ENCODE results near the gene PALLD. TPM values are rescaled to one million over a fixed set of nuclear protein-coding genes. Genes with fewer than 3 reads are reported as not detected.

PALLD gene
- total and polyA plus RNA-seq, 2 of the 13 experiments (the other 11 are each of a cell fraction or from before 2014, with no cell fraction given): 0.50 to 1.5 TPM

- TF ChIP-seq, protein P1, sequence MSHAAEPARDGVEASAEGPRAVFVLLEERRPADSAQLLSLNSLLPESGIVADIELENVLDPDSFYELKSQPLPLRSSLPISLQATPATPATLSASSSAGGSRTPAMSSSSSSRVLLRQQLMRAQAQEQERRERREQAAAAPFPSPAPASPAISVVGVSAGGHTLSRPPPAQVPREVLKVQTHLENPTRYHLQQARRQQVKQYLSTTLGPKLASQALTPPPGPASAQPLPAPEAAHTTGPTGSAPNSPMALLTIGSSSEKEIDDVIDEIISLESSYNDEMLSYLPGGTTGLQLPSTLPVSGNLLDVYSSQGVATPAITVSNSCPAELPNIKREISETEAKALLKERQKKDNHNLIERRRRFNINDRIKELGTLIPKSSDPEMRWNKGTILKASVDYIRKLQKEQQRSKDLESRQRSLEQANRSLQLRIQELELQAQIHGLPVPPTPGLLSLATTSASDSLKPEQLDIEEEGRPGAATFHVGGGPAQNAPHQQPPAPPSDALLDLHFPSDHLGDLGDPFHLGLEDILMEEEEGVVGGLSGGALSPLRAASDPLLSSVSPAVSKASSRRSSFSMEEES (CRISPR knock-in tag; IDR thresholded peaks at IDR 0.05): peak; percentile 55
- peak; percentile 31; the same call in 1 of the 2 replicates for TF ChIP-seq ZBTB7A (CRISPR knock-in tag; IDR thresholded peaks at IDR 0.05)
- TF ChIP-seq, protein P2, sequence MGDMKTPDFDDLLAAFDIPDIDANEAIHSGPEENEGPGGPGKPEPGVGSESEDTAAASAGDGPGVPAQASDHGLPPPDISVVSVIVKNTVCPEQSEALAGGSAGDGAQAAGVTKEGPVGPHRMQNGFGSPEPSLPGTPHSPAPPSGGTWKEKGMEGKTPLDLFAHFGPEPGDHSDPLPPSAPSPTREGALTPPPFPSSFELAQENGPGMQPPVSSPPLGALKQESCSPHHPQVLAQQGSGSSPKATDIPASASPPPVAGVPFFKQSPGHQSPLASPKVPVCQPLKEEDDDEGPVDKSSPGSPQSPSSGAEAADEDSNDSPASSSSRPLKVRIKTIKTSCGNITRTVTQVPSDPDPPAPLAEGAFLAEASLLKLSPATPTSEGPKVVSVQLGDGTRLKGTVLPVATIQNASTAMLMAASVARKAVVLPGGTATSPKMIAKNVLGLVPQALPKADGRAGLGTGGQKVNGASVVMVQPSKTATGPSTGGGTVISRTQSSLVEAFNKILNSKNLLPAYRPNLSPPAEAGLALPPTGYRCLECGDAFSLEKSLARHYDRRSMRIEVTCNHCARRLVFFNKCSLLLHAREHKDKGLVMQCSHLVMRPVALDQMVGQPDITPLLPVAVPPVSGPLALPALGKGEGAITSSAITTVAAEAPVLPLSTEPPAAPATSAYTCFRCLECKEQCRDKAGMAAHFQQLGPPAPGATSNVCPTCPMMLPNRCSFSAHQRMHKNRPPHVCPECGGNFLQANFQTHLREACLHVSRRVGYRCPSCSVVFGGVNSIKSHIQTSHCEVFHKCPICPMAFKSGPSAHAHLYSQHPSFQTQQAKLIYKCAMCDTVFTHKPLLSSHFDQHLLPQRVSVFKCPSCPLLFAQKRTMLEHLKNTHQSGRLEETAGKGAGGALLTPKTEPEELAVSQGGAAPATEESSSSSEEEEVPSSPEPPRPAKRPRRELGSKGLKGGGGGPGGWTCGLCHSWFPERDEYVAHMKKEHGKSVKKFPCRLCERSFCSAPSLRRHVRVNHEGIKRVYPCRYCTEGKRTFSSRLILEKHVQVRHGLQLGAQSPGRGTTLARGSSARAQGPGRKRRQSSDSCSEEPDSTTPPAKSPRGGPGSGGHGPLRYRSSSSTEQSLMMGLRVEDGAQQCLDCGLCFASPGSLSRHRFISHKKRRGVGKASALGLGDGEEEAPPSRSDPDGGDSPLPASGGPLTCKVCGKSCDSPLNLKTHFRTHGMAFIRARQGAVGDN (CRISPR knock-in tag; IDR thresholded peaks at IDR 0.05): peak; percentile 56
- TF ChIP-seq, protein P3, sequence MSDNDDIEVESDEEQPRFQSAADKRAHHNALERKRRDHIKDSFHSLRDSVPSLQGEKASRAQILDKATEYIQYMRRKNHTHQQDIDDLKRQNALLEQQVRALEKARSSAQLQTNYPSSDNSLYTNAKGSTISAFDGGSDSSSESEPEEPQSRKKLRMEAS (IDR thresholded peaks at IDR 0.05): peak; percentile 74
- TF ChIP-seq ZNF746 (CRISPR knock-in tag; IDR thresholded peaks at IDR 0.05): 0 out of 2 replicates have a peak, but pooled peaks have one; percentile 40
- 0 out of 2 replicates have a peak, but pooled peaks have one; percentile 5 for TF ChIP-seq FOSL2 (CRISPR knock-in tag; IDR thresholded peaks at IDR 0.05)
- TF ChIP-seq ZNF441 (CRISPR knock-in tag; IDR thresholded peaks at IDR 0.05; ENCODE audit: borderline replicate concordance): 0 out of 2 replicates have a peak, but pooled peaks have one; percentile 36
- TF ChIP-seq ZSCAN21 (CRISPR knock-in tag; IDR thresholded peaks at IDR 0.05; ENCODE audit: borderline replicate concordance): 0 out of 2 replicates have a peak, but pooled peaks have one; percentile 24
- TF ChIP-seq ZNF850 (CRISPR knock-in tag; conservative IDR thresholded peaks at IDR 0.05): no peak
- peak; percentile 49; the same call in 1 of the 2 replicates for TF ChIP-seq FOXK1 (CRISPR knock-in tag; IDR thresholded peaks at IDR 0.05; ENCODE audit: borderline replicate concordance, low read depth)
- TF ChIP-seq, protein P4, sequence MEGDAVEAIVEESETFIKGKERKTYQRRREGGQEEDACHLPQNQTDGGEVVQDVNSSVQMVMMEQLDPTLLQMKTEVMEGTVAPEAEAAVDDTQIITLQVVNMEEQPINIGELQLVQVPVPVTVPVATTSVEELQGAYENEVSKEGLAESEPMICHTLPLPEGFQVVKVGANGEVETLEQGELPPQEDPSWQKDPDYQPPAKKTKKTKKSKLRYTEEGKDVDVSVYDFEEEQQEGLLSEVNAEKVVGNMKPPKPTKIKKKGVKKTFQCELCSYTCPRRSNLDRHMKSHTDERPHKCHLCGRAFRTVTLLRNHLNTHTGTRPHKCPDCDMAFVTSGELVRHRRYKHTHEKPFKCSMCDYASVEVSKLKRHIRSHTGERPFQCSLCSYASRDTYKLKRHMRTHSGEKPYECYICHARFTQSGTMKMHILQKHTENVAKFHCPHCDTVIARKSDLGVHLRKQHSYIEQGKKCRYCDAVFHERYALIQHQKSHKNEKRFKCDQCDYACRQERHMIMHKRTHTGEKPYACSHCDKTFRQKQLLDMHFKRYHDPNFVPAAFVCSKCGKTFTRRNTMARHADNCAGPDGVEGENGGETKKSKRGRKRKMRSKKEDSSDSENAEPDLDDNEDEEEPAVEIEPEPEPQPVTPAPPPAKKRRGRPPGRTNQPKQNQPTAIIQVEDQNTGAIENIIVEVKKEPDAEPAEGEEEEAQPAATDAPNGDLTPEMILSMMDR (CRISPR knock-in tag; IDR thresholded peaks at IDR 0.05): 0 out of 2 replicates have a peak, but pooled peaks have one; percentile 2
- TF ChIP-seq BORCS8-MEF2B (CRISPR knock-in tag; IDR thresholded peaks at IDR 0.05): peak; percentile 70; the same call in 1 of the 2 replicates
- TF ChIP-seq GATAD2A (CRISPR knock-in tag; IDR thresholded peaks at IDR 0.05): peak; percentile 15; the same call in 1 of the 2 replicates
- TF ChIP-seq, protein P5, sequence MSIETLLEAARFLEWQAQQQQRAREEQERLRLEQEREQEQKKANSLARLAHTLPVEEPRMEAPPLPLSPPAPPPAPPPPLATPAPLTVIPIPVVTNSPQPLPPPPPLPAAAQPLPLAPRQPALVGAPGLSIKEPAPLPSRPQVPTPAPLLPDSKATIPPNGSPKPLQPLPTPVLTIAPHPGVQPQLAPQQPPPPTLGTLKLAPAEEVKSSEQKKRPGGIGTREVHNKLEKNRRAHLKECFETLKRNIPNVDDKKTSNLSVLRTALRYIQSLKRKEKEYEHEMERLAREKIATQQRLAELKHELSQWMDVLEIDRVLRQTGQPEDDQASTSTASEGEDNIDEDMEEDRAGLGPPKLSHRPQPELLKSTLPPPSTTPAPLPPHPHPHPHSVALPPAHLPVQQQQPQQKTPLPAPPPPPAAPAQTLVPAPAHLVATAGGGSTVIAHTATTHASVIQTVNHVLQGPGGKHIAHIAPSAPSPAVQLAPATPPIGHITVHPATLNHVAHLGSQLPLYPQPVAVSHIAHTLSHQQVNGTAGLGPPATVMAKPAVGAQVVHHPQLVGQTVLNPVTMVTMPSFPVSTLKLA (IDR thresholded peaks at IDR 0.05): peak; percentile 68; the same call in 1 of the 2 replicates
- TF ChIP-seq TEAD2 (CRISPR knock-in tag; IDR thresholded peaks at IDR 0.05): 0 out of 2 replicates have a peak, but pooled peaks have one; percentile 56
- TF ChIP-seq PAWR (CRISPR knock-in tag; IDR thresholded peaks at IDR 0.05; ENCODE audit: borderline replicate concordance): no peak
- peak; percentile 26; the same call in 1 of the 2 replicates for TF ChIP-seq FOXA3 (CRISPR knock-in tag; IDR thresholded peaks at IDR 0.05)
- TF ChIP-seq, protein P6, sequence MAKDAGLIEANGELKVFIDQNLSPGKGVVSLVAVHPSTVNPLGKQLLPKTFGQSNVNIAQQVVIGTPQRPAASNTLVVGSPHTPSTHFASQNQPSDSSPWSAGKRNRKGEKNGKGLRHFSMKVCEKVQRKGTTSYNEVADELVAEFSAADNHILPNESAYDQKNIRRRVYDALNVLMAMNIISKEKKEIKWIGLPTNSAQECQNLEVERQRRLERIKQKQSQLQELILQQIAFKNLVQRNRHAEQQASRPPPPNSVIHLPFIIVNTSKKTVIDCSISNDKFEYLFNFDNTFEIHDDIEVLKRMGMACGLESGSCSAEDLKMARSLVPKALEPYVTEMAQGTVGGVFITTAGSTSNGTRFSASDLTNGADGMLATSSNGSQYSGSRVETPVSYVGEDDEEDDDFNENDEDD (CRISPR knock-in tag; IDR thresholded peaks at IDR 0.05; ENCODE audit: borderline replicate concordance): 0 out of 2 replicates have a peak, but pooled peaks have one; percentile 17
- 0 out of 2 replicates have a peak, but pooled peaks have one; percentile 44 for TF ChIP-seq NR2C2 (CRISPR knock-in tag; IDR thresholded peaks at IDR 0.05; ENCODE audit: borderline replicate concordance)
- no peak for TF ChIP-seq DR1 (CRISPR knock-in tag; IDR thresholded peaks at IDR 0.05)
These were observed 181.0 kb downstream of the PALLD start (continued) for GRCh38 chr4:168677879-168678278.
